WTC11 (cell line): Measurements from ENCODE around the gene TM9SF3.

ENCODE experiments used
- CTCF ChIP-seq: fragments of 200-600 bp; IDR thresholded peaks from 2 replicates; pipeline ENCODE4 v1.8.0; 2022; ENCODE audit warnings: antibody characterized with exemption
- ELF4 ChIP-seq: sonication (generic); formaldehyde crosslinking; IDR thresholded peaks from 2 replicates; pipeline ENCODE4 v1.8.1; 2022; ENCODE audit warnings: low read depth, mild to moderate bottlenecking, moderate library complexity, missing genetic modification reagents
- MAX ChIP-seq: sonication (generic); formaldehyde crosslinking; IDR thresholded peaks from 2 replicates; pipeline ENCODE4 v1.8.0; 2022; ENCODE audit warnings: mild to moderate bottlenecking, missing genetic modification reagents
- ZNF121 ChIP-seq: sonication (generic); formaldehyde crosslinking; IDR thresholded peaks from 2 replicates; pipeline ENCODE4 v1.8.0; 2023; ENCODE audit warnings: missing genetic modification reagents
- ZNF263 ChIP-seq: sonication (generic); formaldehyde crosslinking; IDR thresholded peaks from 2 replicates; pipeline ENCODE4 v1.8.1; 2022; ENCODE audit warnings: low read depth, mild to moderate bottlenecking, moderate library complexity, missing genetic modification reagents

GRCh38 chr10:96500050-96500449 lies 86.8 kb downstream of the TM9SF3 start:
- no peak for TF ChIP-seq ZNF263 (CRISPR knock-in tag)
- no peak for TF ChIP-seq MAX (CRISPR knock-in tag)
- TF ChIP-seq CTCF = no peak
- no peak for TF ChIP-seq ELF4
- TF ChIP-seq ZNF121 (CRISPR knock-in tag) = no peak
